ENCODE measurements around the gene RPS6KA4. TPM values are rescaled to one million over a fixed set of nuclear protein-coding genes. Genes with fewer than 3 reads are reported as not detected.

RPS6KA4 gene
- total and polyA plus RNA-seq, 2 of the 13 experiments (the other 11 are each of a cell fraction or from before 2014, with no cell fraction given) = 8.9 to 14.2 TPM

- TF ChIP-seq, protein P1, sequence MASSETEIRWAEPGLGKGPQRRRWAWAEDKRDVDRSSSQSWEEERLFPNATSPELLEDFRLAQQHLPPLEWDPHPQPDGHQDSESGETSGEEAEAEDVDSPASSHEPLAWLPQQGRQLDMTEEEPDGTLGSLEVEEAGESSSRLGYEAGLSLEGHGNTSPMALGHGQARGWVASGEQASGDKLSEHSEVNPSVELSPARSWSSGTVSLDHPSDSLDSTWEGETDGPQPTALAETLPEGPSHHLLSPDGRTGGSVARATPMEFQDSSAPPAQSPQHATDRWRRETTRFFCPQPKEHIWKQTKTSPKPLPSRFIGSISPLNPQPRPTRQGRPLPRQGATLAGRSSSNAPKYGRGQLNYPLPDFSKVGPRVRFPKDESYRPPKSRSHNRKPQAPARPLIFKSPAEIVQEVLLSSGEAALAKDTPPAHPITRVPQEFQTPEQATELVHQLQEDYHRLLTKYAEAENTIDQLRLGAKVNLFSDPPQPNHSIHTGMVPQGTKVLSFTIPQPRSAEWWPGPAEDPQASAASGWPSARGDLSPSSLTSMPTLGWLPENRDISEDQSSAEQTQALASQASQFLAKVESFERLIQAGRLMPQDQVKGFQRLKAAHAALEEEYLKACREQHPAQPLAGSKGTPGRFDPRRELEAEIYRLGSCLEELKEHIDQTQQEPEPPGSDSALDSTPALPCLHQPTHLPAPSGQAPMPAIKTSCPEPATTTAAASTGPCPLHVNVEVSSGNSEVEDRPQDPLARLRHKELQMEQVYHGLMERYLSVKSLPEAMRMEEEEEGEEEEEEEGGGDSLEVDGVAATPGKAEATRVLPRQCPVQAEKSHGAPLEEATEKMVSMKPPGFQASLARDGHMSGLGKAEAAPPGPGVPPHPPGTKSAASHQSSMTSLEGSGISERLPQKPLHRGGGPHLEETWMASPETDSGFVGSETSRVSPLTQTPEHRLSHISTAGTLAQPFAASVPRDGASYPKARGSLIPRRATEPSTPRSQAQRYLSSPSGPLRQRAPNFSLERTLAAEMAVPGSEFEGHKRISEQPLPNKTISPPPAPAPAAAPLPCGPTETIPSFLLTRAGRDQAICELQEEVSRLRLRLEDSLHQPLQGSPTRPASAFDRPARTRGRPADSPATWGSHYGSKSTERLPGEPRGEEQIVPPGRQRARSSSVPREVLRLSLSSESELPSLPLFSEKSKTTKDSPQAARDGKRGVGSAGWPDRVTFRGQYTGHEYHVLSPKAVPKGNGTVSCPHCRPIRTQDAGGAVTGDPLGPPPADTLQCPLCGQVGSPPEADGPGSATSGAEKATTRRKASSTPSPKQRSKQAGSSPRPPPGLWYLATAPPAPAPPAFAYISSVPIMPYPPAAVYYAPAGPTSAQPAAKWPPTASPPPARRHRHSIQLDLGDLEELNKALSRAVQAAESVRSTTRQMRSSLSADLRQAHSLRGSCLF (CRISPR knock-in tag; IDR thresholded peaks at IDR 0.05; ENCODE audit: borderline replicate concordance) = no peak
- TF ChIP-seq, protein P2, sequence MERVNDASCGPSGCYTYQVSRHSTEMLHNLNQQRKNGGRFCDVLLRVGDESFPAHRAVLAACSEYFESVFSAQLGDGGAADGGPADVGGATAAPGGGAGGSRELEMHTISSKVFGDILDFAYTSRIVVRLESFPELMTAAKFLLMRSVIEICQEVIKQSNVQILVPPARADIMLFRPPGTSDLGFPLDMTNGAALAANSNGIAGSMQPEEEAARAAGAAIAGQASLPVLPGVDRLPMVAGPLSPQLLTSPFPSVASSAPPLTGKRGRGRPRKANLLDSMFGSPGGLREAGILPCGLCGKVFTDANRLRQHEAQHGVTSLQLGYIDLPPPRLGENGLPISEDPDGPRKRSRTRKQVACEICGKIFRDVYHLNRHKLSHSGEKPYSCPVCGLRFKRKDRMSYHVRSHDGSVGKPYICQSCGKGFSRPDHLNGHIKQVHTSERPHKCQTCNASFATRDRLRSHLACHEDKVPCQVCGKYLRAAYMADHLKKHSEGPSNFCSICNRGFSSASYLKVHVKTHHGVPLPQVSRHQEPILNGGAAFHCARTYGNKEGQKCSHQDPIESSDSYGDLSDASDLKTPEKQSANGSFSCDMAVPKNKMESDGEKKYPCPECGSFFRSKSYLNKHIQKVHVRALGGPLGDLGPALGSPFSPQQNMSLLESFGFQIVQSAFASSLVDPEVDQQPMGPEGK (CRISPR knock-in tag; IDR thresholded peaks at IDR 0.05) = peak; percentile 56
- peak; percentile 56; the same call in 1 of the 2 replicates for TF ChIP-seq ZBTB26 (CRISPR knock-in tag; IDR thresholded peaks at IDR 0.05; ENCODE audit: borderline replicate concordance)
- TF ChIP-seq HNRNPK (IDR thresholded peaks at IDR 0.05; ENCODE audit: low read depth, low read length, poor library complexity, severe bottlenecking) = peak; percentile 71
- TF ChIP-seq ZNF713 (CRISPR knock-in tag; IDR thresholded peaks at IDR 0.05) = no peak
- no peak for TF ChIP-seq ZNF432 (CRISPR knock-in tag; IDR thresholded peaks at IDR 0.05; ENCODE audit: borderline replicate concordance)
- no peak for TF ChIP-seq BRCA1 (CRISPR knock-in tag; IDR thresholded peaks at IDR 0.05)
- TF ChIP-seq, protein P3, sequence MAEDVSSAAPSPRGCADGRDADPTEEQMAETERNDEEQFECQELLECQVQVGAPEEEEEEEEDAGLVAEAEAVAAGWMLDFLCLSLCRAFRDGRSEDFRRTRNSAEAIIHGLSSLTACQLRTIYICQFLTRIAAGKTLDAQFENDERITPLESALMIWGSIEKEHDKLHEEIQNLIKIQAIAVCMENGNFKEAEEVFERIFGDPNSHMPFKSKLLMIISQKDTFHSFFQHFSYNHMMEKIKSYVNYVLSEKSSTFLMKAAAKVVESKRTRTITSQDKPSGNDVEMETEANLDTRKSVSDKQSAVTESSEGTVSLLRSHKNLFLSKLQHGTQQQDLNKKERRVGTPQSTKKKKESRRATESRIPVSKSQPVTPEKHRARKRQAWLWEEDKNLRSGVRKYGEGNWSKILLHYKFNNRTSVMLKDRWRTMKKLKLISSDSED (CRISPR knock-in tag; IDR thresholded peaks at IDR 0.05) = no peak
- peak; percentile 74; the same call in 1 of the 2 replicates for TF ChIP-seq MTF2 (CRISPR knock-in tag; IDR thresholded peaks at IDR 0.05; ENCODE audit: borderline replicate concordance)
- peak in 1 of 2 experiments; percentile 83 for TF ChIP-seq POLR2A (IDR thresholded peaks at IDR 0.05; ENCODE audit: insufficient read depth in 1 of 2, low read depth in 2 of 2, low read length in 2 of 2)
- TF ChIP-seq CEBPB (IDR thresholded peaks at IDR 0.05; ENCODE audit: borderline replicate concordance, low read depth, low read length) = 0 out of 2 replicates have a peak, but pooled peaks have one; percentile 16
- TF ChIP-seq THAP8 (CRISPR knock-in tag; IDR thresholded peaks at IDR 0.05; ENCODE audit: borderline replicate concordance) = no peak
- TF ChIP-seq RORA (CRISPR knock-in tag; IDR thresholded peaks at IDR 0.05) = no peak
- TF ChIP-seq SOX6 (IDR thresholded peaks at IDR 0.05) = no peak
- TF ChIP-seq SOX6 (CRISPR knock-in tag; IDR thresholded peaks at IDR 0.05) = no peak; the same call in 1 of the 2 replicates
- TF ChIP-seq GABPA (IDR thresholded peaks at IDR 0.05; ENCODE audit: low read depth, low read length) = peak; percentile 62
- no peak for TF ChIP-seq GABPA (CRISPR knock-in tag; IDR thresholded peaks at IDR 0.05; ENCODE audit: low read depth)
- peak; percentile 51; the same call in 1 of the 2 replicates for TF ChIP-seq ZNF724P (CRISPR knock-in tag; IDR thresholded peaks at IDR 0.05; ENCODE audit: borderline replicate concordance)
- no peak; the same call in 1 of the 2 replicates for TF ChIP-seq RELA (CRISPR knock-in tag; IDR thresholded peaks at IDR 0.05)
Observed at GRCh38 chr11:64317961-64318765, 40.8 kb upstream of the RPS6KA4 start, which contains the start of gene PRDX5 (continued).
